BE2C (cell line): ENCODE measurements around the gene CCDC40.

Source experiments
- DNase-seq: peaks from one replicate; pipeline ENCODE4 v3.0.0-alpha.2; 2020
- H3K27me3 ChIP-seq: fragments of 250-450 bp; sonication (Bioruptor Pico); 2 replicates; pipeline ENCODE4 v1.5.1; 2020; ENCODE audit warnings: mild to moderate bottlenecking
- H3K36me3 ChIP-seq: fragments of 250-450 bp; sonication (Bioruptor Pico); 2 replicates; pipeline ENCODE4 v1.5.1; 2020; ENCODE audit warnings: mild to moderate bottlenecking
- H3K4me1 ChIP-seq: fragments of 250-450 bp; sonication (Bioruptor Pico); 2 replicates; pipeline ENCODE4 v1.5.1; 2020
- H3K4me3 ChIP-seq: 2 replicates; pipeline ENCODE4 v1.5.1; 2011; ENCODE audit warnings: low read depth, low read length
- H3K9me3 ChIP-seq: fragments of 250-450 bp; sonication (Bioruptor Pico); 2 replicates; pipeline ENCODE4 v1.5.1; 2020
- CTCF ChIP-seq: IDR thresholded peaks from 2 replicates; pipeline ENCODE4 v1.5.1; 2012; ENCODE audit warnings: mild to moderate bottlenecking, low read depth, low read length

Gene CCDC40

GRCh38 chr17:80114758-80115157 is 78.3 kb downstream of the CCDC40 start:
- Histone ChIP-seq H3K27me3 (no peaks in the 10 kb centered on the region), H3K36me3 (no peaks in the 10 kb centered on the region), H3K9me3 (no peaks in the 10 kb centered on the region), H3K4me1 (no peaks in the 10 kb centered on the region), H3K4me3 (no peak overlapping the region)
- no peak for TF ChIP-seq CTCF
- DNase-seq = no peak

DNA sequence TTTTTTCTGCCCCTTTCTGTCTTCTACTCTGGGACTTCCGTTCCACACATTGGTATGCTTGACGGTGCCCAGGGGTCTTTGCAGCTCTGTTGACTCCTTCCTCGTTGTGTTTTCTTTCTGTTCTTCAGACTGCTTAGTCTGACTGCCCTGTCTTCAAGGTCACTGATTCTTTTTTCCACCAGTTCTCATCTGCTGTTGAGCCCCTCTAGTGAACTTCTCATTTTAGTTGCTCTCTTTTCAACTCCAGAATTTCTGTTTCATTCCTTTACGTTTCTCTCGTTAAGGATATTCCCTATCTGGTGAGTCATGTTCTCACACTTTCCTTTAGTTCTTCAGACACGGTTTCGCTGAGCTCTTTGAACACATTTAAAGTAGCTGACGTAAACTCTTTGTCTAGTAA is 78.7 kb downstream of the CCDC40 start:
- TF ChIP-seq CTCF = no peak
- Histone ChIP-seq H3K4me3 (no peak overlapping the region), H3K4me1 (no peaks in the 10 kb centered on the region), H3K36me3 (no peaks in the 10 kb centered on the region), H3K27me3 (no peaks in the 10 kb centered on the region), H3K9me3 (no peaks in the 10 kb centered on the region)
- DNase-seq = no peak

DNA sequence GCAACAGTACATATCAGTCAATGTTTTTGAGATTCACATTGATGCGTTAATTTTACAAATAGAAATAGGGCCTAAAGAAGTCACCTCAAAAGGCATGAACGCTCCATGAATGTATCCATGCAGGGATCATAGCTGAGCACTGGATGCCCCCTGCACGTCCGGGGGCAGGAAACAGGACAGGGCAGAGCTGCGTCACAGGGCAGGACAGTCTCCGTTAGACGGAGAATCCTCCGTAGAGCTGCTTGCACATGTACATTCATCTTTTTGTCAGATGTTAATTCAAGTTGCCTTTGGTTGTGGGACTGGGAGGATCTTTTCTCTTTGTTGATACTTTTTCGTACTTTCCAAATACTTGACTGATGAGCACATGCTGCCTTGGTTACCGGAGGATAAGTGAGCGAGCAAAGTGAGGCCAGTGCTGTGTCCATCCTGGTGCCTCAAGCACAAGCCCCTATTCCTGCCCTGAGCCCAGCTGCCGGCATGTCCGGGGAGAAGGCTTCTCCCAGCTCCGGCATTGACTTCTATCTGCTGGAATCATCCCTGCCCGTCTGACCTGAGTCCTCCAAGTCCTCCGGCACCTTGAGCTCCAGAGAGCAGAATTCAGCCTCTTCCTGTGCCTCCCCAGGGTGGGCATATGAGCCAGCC is 80.0 kb downstream of the CCDC40 start:
- Histone ChIP-seq H3K27me3 (no peaks in the 10 kb centered on the region), H3K4me3 (no peak overlapping the region), H3K36me3 (no peaks in the 10 kb centered on the region), H3K4me1 (no peaks in the 10 kb centered on the region), H3K9me3 (no peaks in the 10 kb centered on the region)
- no peak for TF ChIP-seq CTCF
- no peak for DNase-seq

DNA sequence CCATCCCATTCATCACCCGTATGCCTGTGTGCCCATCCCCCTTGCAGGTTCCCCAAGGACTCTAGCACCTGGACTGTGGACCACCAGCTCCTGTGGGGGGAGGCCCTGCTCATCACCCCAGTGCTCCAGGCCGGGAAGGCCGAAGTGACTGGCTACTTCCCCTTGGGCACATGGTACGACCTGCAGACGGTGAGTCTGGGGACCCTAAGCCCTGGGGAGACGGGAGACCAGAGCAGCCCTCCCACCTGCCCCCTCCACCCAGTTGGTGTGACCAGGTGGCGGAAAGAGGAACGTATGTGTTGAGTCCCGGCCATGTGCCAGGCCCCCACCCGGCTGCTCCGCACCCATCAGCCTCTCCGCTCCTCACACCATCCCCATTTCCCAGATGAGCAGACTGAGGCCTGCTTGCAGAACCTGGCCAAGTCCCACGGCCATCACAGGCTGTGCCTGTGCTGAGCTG is 80.5 kb downstream of the CCDC40 start:
- no peaks in the 10 kb centered on the region for H3K9me3 ChIP-seq
- H3K4me1 ChIP-seq = no peaks in the 10 kb centered on the region
- no peak for TF ChIP-seq CTCF
- no peaks in the 10 kb centered on the region for H3K36me3 ChIP-seq
- H3K27me3 ChIP-seq = no peaks in the 10 kb centered on the region
- DNase-seq = no peak
- no peak overlapping the region for H3K4me3 ChIP-seq

GRCh38 chr17:80117491-80118401 is 81.3 kb downstream of the CCDC40 start:
- Histone ChIP-seq H3K4me3 (no peak overlapping the region), H3K36me3 (no peaks in the 10 kb centered on the region), H3K27me3 (no peaks in the 10 kb centered on the region), H3K9me3 (no peaks in the 10 kb centered on the region), H3K4me1 (no peaks in the 10 kb centered on the region)
- no peak for DNase-seq
- no peak for TF ChIP-seq CTCF

DNA sequence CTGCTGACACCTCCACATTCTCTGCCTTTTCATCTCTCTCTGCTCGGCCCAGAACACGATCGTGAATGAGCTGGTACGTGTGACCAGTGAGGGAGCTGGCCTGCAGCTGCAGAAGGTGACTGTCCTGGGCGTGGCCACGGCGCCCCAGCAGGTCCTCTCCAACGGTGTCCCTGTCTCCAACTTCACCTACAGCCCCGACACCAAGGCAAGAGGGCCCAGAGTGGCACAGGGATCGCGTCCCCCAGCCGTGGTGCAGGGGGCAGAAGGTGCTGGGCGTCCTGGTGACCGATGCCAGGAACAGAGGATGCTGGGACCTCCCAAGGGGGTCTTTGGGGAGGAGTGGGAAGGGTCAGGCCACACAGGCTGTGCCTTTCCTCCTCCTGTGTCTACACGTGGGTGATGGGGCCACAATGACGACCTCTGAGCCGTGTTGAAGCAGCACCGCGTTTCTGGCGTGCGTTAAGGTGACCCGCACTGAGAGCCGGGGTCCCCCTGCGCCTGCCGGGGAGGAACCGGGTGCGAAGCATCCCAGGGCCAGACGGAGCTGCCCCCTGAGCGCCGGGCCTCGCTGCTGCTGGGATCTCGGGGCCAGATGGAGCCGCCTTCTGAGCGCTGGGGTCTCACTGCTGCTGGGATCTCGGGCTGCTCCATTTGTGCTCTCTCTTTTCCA is 82.3 kb downstream of the CCDC40 start:
- H3K4me3 ChIP-seq = no peak overlapping the region
- no peaks in the 10 kb centered on the region for H3K4me1 ChIP-seq
- no peaks in the 10 kb centered on the region for H3K9me3 ChIP-seq
- no peak for TF ChIP-seq CTCF
- no peaks in the 10 kb centered on the region for H3K36me3 ChIP-seq
- DNase-seq = no peak
- no peaks in the 10 kb centered on the region for H3K27me3 ChIP-seq
